HG03039 (cell line): Measurements from ENCODE around the gene OR2M3.
"Not testable (repeated sequence)": the region's sequence is repeated elsewhere in the genome, so short reads cannot be mapped to it uniquely, and the experiment has no call there.

Source experiments
- ATAC-seq: cut with Tn5 transposase; IDR thresholded peaks from one replicate; pipeline ENCODE4 v1.9.1; 2021; ENCODE audit warnings: mild to moderate bottlenecking, moderate library complexity; ENCODE audit not compliant: unreplicated experiment

The OR2M3 gene

GRCh38 chr1:248196965-248197364, at the start of gene OR2M3:
TSS of gene OR2M3 (plus strand) at chr1:248197265. CDS start at chr1:248203068, 5,803 bp downstream.
- ATAC-seq: no peak

- no peak for ATAC-seq
Observed at GRCh38 chr1:248152056-248152827, 44.8 kb upstream of the OR2M3 start.

- ATAC-seq: no peak
Observed at GRCh38 chr1:248155927-248156326, 41.1 kb upstream of the OR2M3 start.

DNA sequence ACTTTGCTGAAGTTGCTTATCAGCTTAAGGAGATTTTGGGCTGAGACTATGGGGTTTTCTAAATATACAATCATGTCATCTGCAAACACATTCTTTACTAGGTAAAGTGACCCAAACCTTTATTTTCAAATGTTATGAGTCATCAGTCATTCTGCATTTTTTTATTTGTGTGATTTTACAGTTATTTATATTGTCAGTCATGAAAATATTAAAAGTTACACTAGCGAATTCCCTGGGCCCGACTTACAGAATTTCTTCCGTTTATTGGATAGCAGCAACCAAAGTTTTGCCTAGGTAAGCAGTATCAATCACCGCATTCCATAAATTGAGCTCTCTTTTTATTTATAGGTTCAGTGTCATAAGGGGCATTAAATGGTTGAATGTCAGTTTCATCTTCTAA, 38.3 kb upstream of the OR2M3 start:
- ATAC-seq: no peak

DNA sequence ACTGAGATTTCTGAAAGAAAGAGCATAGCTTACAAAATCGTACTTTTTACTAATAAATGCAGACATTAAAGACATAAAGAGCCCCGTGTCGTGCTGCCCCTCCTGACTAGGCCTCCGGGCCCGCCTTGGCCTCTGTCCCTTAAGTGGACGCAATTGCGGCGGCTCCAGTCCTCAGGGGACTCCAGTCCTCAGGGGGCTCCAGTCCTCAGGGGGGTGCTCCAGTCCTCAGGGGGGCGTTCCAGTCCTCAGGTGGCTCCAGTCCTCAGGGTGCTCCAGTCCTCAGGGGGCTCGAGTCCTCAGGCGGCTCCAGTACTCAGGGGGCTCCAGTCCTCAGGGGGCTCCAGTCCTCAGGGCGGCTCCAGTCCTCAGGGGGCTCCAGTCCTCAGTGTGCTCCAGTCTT, 33.0 kb upstream of the OR2M3 start:
- no peak for ATAC-seq

DNA sequence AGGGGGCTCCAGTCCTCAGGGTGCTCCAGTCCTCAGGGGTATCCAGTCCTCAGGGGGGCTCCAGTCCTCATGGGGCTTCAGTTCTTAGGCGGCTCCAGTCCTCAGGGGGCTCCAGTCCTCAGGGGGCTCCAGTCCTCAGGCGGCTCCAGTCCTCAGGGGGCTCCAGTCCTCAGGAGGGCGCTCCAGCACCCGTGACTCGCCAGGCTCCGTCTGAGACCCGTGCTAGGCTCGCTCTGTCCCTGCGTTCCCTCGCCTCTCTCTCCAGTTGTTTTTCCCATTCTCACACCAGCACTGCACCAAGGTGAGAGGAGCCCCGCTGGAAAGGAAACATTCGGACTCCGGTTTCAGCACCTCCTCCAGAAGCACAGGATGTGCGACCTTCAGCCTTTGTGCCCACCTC, 31.9 kb upstream of the OR2M3 start:
- ATAC-seq: no peak

GRCh38 chr1:248174521-248174920, 22.5 kb upstream of the OR2M3 start, which contains the start of gene OR2M2:
TSS of gene OR2M2 (plus strand) at chr1:248174821. CDS start at chr1:248179986, 5,165 bp downstream.
- ATAC-seq: no peak

- ATAC-seq: no peak
Observed at GRCh38 chr1:248183996-248184395, 13.1 kb upstream of the OR2M3 start.

DNA sequence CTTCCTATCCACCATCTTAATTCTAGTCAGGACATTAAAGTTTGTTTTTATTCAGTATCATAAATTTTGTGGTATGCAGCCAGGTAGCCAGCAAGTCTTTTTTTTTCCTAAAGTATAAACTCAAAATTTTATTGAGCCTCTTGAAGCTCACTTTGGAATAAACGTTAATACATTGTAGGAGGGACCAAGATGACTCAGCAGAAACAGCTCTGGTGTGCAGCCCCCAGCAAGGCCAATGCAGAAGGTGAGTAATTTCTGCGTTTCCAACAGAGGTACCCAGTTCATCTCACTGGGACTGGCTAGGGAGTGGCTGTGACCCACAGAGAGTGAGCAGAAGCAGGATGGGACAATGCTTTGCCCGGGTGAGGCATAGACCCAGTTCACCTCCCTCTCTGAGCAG, 9.7 kb upstream of the OR2M3 start:
- ATAC-seq: no peak

DNA sequence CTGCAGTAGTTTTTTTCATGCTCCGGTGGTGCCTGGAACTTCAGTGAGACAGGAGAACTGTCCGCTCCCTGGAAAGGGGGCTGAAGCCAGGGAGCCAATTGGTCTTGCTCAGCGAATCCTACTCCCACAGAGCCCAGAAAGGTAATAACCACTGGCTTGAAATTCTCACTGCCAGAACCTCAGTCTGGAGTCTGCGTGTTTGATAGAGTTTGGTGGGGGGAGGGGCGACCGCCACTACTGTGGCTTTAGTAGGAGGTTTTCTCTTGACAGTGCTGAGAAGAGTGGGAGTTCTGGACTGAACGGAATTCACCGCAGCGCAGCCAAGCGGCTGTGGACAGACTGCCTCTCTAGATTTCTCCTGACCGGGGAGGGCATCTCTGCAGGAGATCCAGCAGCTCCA, 8.0 kb upstream of the OR2M3 start:
- ATAC-seq: no peak

GRCh38 chr1:248194117-248194516, 2.9 kb upstream of the OR2M3 start:
- no peak for ATAC-seq

GRCh38 chr1:248215880-248216279, 18.8 kb downstream of the OR2M3 start:
- no peak for ATAC-seq

- no peak for ATAC-seq
Observed at GRCh38 chr1:248225537-248225936, 28.5 kb downstream of the OR2M3 start.

GRCh38 chr1:248229360-248229908, 32.4 kb downstream of the OR2M3 start:
- ATAC-seq: no peak

DNA sequence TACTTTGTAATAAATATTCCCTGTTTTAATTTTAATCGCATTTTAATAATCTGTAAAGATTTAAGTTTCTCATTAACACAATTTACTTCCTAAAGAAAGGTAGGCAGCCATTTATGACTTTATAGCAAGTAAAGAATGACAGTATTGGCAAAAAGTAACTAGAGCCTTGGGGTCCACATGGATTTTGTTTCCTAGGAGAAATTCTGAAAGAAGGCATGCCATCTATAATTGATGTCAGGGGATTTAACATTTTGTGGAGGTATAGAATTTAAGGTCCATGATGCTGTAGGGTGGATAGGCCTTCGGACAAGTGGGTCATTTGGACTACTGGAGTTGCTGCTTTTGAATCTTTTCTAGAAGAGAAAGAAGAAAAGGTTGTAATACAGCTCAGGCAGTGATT, 34.1 kb downstream of the OR2M3 start, which contains the start of gene OR2M4:
OR2M4 (plus strand) TSS at position 301 of the 400 bp plus-strand sequence. CDS start 7,512 bp downstream, outside the sequence.
- no peak for ATAC-seq

- ATAC-seq: no peak
Observed at GRCh38 chr1:248239478-248239877, 42.4 kb downstream of the OR2M3 start.

GRCh38 chr1:248243204-248243603, 46.1 kb downstream of the OR2M3 start:
- no peak for ATAC-seq

- ATAC-seq: not testable (repeated sequence)
Observed at GRCh38 chr1:248259309-248259708, 62.2 kb downstream of the OR2M3 start.
